ENCODE results near the gene FOXP1.
"Not testable (repeated sequence)": the region's sequence is repeated elsewhere in the genome, so short reads cannot be mapped to it uniquely, and the experiment has no call there.

GRCh38 chr3:71526448-71526847 lies 57.1 kb downstream of the FOXP1 start:
- TF ChIP-seq, protein P1, sequence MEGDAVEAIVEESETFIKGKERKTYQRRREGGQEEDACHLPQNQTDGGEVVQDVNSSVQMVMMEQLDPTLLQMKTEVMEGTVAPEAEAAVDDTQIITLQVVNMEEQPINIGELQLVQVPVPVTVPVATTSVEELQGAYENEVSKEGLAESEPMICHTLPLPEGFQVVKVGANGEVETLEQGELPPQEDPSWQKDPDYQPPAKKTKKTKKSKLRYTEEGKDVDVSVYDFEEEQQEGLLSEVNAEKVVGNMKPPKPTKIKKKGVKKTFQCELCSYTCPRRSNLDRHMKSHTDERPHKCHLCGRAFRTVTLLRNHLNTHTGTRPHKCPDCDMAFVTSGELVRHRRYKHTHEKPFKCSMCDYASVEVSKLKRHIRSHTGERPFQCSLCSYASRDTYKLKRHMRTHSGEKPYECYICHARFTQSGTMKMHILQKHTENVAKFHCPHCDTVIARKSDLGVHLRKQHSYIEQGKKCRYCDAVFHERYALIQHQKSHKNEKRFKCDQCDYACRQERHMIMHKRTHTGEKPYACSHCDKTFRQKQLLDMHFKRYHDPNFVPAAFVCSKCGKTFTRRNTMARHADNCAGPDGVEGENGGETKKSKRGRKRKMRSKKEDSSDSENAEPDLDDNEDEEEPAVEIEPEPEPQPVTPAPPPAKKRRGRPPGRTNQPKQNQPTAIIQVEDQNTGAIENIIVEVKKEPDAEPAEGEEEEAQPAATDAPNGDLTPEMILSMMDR (IDR thresholded peaks at IDR 0.05), result not testable (repeated sequence)
- not testable (repeated sequence) for TF ChIP-seq EZH2, EZH2phosphoT487 (IDR thresholded peaks at IDR 0.05)

Measured in neural progenitor cell (in vitro differentiated cells).